Measurements from ENCODE around the gene RASSF3.

DNA sequence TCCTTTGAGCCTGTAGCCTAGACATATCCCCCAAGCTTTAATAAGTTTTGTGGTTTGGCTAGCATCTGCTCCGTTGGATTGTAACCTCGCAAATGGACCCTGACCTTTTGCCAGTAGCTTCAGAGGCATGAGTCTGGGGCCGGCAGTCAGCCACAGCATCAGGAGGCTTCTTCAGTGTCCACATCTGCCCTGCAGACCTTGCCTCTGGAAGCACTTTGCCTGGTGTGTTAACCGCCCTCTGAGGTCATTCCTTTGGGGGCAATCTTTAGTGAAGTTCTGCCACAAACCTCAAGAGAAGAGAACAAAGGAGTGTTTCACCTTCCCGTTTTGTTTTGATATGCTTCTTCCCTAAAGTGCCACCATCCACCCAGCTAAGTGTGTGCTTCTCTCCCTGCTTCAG, 77.5 kb downstream of the RASSF3 start:
- TF ChIP-seq, protein P1, sequence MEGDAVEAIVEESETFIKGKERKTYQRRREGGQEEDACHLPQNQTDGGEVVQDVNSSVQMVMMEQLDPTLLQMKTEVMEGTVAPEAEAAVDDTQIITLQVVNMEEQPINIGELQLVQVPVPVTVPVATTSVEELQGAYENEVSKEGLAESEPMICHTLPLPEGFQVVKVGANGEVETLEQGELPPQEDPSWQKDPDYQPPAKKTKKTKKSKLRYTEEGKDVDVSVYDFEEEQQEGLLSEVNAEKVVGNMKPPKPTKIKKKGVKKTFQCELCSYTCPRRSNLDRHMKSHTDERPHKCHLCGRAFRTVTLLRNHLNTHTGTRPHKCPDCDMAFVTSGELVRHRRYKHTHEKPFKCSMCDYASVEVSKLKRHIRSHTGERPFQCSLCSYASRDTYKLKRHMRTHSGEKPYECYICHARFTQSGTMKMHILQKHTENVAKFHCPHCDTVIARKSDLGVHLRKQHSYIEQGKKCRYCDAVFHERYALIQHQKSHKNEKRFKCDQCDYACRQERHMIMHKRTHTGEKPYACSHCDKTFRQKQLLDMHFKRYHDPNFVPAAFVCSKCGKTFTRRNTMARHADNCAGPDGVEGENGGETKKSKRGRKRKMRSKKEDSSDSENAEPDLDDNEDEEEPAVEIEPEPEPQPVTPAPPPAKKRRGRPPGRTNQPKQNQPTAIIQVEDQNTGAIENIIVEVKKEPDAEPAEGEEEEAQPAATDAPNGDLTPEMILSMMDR (conservative IDR thresholded peaks at IDR 0.05; ENCODE audit: low read depth in 2 of 2): no peak
- TF ChIP-seq EZH2 (IDR thresholded peaks at IDR 0.05; ENCODE audit: low read depth, unreplicated experiment) (no peak), POLR2AphosphoS5 (IDR thresholded peaks at IDR 0.05; ENCODE audit: low read depth) (no peak), CREB1 (CRISPR knock-in tag; IDR thresholded peaks at IDR 0.05; ENCODE audit: low read depth) (no peak), NANOG (IDR thresholded peaks at IDR 0.05; ENCODE audit: borderline replicate concordance) (no peak)
- TF ChIP-seq, protein P2, sequence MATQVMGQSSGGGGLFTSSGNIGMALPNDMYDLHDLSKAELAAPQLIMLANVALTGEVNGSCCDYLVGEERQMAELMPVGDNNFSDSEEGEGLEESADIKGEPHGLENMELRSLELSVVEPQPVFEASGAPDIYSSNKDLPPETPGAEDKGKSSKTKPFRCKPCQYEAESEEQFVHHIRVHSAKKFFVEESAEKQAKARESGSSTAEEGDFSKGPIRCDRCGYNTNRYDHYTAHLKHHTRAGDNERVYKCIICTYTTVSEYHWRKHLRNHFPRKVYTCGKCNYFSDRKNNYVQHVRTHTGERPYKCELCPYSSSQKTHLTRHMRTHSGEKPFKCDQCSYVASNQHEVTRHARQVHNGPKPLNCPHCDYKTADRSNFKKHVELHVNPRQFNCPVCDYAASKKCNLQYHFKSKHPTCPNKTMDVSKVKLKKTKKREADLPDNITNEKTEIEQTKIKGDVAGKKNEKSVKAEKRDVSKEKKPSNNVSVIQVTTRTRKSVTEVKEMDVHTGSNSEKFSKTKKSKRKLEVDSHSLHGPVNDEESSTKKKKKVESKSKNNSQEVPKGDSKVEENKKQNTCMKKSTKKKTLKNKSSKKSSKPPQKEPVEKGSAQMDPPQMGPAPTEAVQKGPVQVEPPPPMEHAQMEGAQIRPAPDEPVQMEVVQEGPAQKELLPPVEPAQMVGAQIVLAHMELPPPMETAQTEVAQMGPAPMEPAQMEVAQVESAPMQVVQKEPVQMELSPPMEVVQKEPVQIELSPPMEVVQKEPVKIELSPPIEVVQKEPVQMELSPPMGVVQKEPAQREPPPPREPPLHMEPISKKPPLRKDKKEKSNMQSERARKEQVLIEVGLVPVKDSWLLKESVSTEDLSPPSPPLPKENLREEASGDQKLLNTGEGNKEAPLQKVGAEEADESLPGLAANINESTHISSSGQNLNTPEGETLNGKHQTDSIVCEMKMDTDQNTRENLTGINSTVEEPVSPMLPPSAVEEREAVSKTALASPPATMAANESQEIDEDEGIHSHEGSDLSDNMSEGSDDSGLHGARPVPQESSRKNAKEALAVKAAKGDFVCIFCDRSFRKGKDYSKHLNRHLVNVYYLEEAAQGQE (IDR thresholded peaks at IDR 0.05; ENCODE audit: unreplicated experiment): no peak
